ENCODE measurements around the gene SYTL5. TPM values are rescaled to one million over a fixed set of nuclear protein-coding genes. Genes with fewer than 3 reads are reported as not detected.

Gene SYTL5
- total and polyA plus RNA-seq, 2 experiments from 2014 or later = not detected

GRCh38 chrX:38163193-38163592 lies 156.8 kb downstream of the SYTL5 start:
- no peaks in the 10 kb centered on the region for H3K79me2 ChIP-seq (ENCODE audit: insufficient read depth)
- no peak overlapping the region for H2AFZ ChIP-seq
- H3K4me1 ChIP-seq (ENCODE audit: insufficient read depth) = no peaks in the 10 kb centered on the region
- H3K4me3 ChIP-seq = no peak overlapping the region
- no peaks in the 10 kb centered on the region for H3K9me2 ChIP-seq (ENCODE audit: insufficient read depth)
- no peak overlapping the region for H3K9ac ChIP-seq
- H3K4me2 ChIP-seq (ENCODE audit: unreplicated experiment) = no peak overlapping the region
- no peaks in the 10 kb centered on the region for H3K36me3 ChIP-seq (ENCODE audit: low read depth)
- in situ Hi-C loops (cut with MboI) = loop anchor here (10.0 kb wide), 1 partner anchor 238 kb away; no protein-coding TSS in a partner anchor
- H3F3A ChIP-seq (ENCODE audit: insufficient read depth) = no peaks in the 10 kb centered on the region
- TF ChIP-seq EZH2 (IDR thresholded peaks at IDR 0.05; ENCODE audit: insufficient read depth, poor library complexity, severe bottlenecking) (no peak), EZH2phosphoT487 (IDR thresholded peaks at IDR 0.05; ENCODE audit: insufficient read depth, low read depth) (no peak)
- no peaks in the 10 kb centered on the region for H3K9me3 ChIP-seq (ENCODE audit: low read depth)
- no peaks in the 10 kb centered on the region for H4K20me1 ChIP-seq (ENCODE audit: insufficient read depth)
- no peak overlapping the region for H3K27ac ChIP-seq
- DNase-seq = no peak
- H3K27me3 ChIP-seq (replicated peaks; ENCODE audit: insufficient read depth) = no peaks in the 10 kb centered on the region

GRCh38 chrX:38165023-38165422 lies 158.7 kb downstream of the SYTL5 start:
- Histone ChIP-seq H3K27me3 (replicated peaks; ENCODE audit: insufficient read depth) (no peaks in the 10 kb centered on the region), H3K4me3 (no peak overlapping the region), H2AFZ (no peak overlapping the region), H3K4me2 (ENCODE audit: unreplicated experiment) (no peak overlapping the region), H3F3A (ENCODE audit: insufficient read depth) (no peaks in the 10 kb centered on the region), H3K9me3 (ENCODE audit: low read depth) (no peaks in the 10 kb centered on the region), H4K20me1 (ENCODE audit: insufficient read depth) (no peaks in the 10 kb centered on the region), H3K79me2 (ENCODE audit: insufficient read depth) (no peaks in the 10 kb centered on the region), H3K36me3 (ENCODE audit: low read depth) (no peaks in the 10 kb centered on the region), H3K9me2 (ENCODE audit: insufficient read depth) (no peaks in the 10 kb centered on the region), H3K27ac (no peak overlapping the region), H3K9ac (no peak overlapping the region), H3K4me1 (ENCODE audit: insufficient read depth) (no peaks in the 10 kb centered on the region)
- no peak for DNase-seq
- in situ Hi-C loops (cut with MboI) = loop anchor here (10.0 kb wide), 1 partner anchor 240 kb away; no protein-coding TSS in a partner anchor
- no peak for TF ChIP-seq EZH2 (IDR thresholded peaks at IDR 0.05; ENCODE audit: insufficient read depth, poor library complexity, severe bottlenecking)
- WGBS, 2 experiments (ENCODE audit: low coverage in 1 of 2, low lambda C conversion rate in 2 of 2, missing lambda C conversion rate in 2 of 2) = 85 to 89% methylated on average over 1 of the region's 1 CpG

DNA sequence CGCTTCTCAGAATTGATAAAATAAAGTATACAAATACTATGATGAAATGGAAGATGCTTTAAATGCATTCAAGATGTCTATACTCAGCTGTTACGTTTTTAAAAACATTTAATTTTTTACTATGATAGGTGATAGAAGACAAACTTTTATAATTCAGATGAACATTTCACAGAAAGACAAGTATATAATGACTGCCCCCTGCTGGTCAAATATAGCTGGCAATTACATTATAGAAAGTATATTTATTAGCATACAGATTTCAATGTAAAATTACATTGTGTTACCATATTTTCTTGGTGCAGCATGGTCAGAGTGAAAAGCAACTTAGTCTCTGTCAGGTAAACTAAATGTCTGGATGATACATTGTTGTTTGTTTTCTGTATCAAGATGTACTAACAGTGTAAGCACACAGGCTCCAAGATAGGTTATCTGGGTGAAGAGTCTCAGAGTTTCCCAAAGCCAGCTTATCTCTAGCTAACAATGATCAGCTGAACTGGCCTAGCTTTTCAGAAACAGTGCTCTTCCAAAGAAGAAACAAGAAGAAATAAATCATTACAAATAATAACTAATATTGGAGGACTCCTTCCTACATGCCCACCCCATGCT lies 160.2 kb downstream of the SYTL5 start:
- in situ Hi-C loops (cut with MboI) = loop anchor here (10.0 kb wide), 1 partner anchor 242 kb away; no protein-coding TSS in a partner anchor
- 50 to 57% methylated on average over 2 of the region's 2 CpGs for WGBS, 2 experiments (ENCODE audit: low coverage in 1 of 2, low lambda C conversion rate in 2 of 2, missing lambda C conversion rate in 2 of 2)
- H3K9me2 ChIP-seq (ENCODE audit: insufficient read depth) = no peaks in the 10 kb centered on the region
- no peak overlapping the region for H3K4me3 ChIP-seq
- no peaks in the 10 kb centered on the region for H3K27me3 ChIP-seq (replicated peaks; ENCODE audit: insufficient read depth)
- H3K4me2 ChIP-seq (ENCODE audit: unreplicated experiment) = no peak overlapping the region
- peak; percentile 45 for DNase-seq
- H2AFZ ChIP-seq = no peak overlapping the region
- no peaks in the 10 kb centered on the region for H3K9me3 ChIP-seq (ENCODE audit: low read depth)
- no peaks in the 10 kb centered on the region for H3K79me2 ChIP-seq (ENCODE audit: insufficient read depth)
- TF ChIP-seq EZH2 (IDR thresholded peaks at IDR 0.05; ENCODE audit: insufficient read depth, poor library complexity, severe bottlenecking) (no peak), EZH2phosphoT487 (IDR thresholded peaks at IDR 0.05; ENCODE audit: insufficient read depth, low read depth) (no peak)
- H3K27ac ChIP-seq = no peak overlapping the region
- no peak overlapping the region for H3K9ac ChIP-seq
- H3F3A ChIP-seq (ENCODE audit: insufficient read depth) = no peaks in the 10 kb centered on the region
- no peaks in the 10 kb centered on the region for H3K36me3 ChIP-seq (ENCODE audit: low read depth)
- H4K20me1 ChIP-seq (ENCODE audit: insufficient read depth) = no peaks in the 10 kb centered on the region
- H3K4me1 ChIP-seq (ENCODE audit: insufficient read depth) = no peaks in the 10 kb centered on the region

DNA sequence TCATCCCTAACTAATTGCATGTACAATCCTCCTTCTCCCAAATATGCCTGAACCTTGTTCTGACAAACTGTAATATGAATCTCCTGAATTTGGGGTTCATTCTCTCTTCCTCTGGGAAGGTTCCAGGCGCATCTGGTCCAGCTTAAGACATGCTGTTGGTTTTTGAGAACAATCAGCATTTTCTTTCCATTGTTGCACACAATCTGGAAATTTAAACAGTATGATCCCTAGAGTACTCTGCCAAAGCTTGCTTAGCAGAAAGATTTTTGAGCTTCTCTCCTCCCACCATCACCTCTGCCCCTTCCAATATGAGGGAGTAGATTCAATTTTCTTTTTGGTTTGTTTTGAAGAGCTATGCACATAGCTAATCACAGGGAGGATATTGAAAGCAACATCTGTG lies 164.2 kb downstream of the SYTL5 start:
- no peaks in the 10 kb centered on the region for H3K4me1 ChIP-seq (ENCODE audit: insufficient read depth)
- H3K36me3 ChIP-seq (ENCODE audit: low read depth) = no peaks in the 10 kb centered on the region
- H3F3A ChIP-seq (ENCODE audit: insufficient read depth) = no peaks in the 10 kb centered on the region
- H3K9ac ChIP-seq = no peak overlapping the region
- in situ Hi-C loops (cut with MboI) = no loop called here
- no peak overlapping the region for H3K4me3 ChIP-seq
- H3K27ac ChIP-seq = no peak overlapping the region
- no peaks in the 10 kb centered on the region for H3K9me3 ChIP-seq (ENCODE audit: low read depth)
- WGBS, 2 experiments (ENCODE audit: low coverage in 1 of 2, low lambda C conversion rate in 2 of 2, missing lambda C conversion rate in 2 of 2) = 100% methylated on average over 1 of the region's 1 CpG
- TF ChIP-seq EZH2phosphoT487 (IDR thresholded peaks at IDR 0.05; ENCODE audit: insufficient read depth, low read depth) (no peak), EZH2 (IDR thresholded peaks at IDR 0.05; ENCODE audit: insufficient read depth, poor library complexity, severe bottlenecking) (no peak)
- no peaks in the 10 kb centered on the region for H3K79me2 ChIP-seq (ENCODE audit: insufficient read depth)
- no peaks in the 10 kb centered on the region for H3K27me3 ChIP-seq (replicated peaks; ENCODE audit: insufficient read depth)
- no peak overlapping the region for H3K4me2 ChIP-seq (ENCODE audit: unreplicated experiment)
- no peaks in the 10 kb centered on the region for H3K9me2 ChIP-seq (ENCODE audit: insufficient read depth)
- H2AFZ ChIP-seq = no peak overlapping the region
- no peaks in the 10 kb centered on the region for H4K20me1 ChIP-seq (ENCODE audit: insufficient read depth)
- no peak for DNase-seq

- H3K27ac ChIP-seq = no peak overlapping the region
- 94 to 100% methylated on average over 2 to 3 of the region's 3 CpGs for WGBS, 2 experiments (ENCODE audit: low coverage in 1 of 2, low lambda C conversion rate in 2 of 2, missing lambda C conversion rate in 2 of 2)
- no peaks in the 10 kb centered on the region for H3K36me3 ChIP-seq (ENCODE audit: low read depth)
- H3K4me3 ChIP-seq = no peak overlapping the region
- H3K27me3 ChIP-seq (replicated peaks; ENCODE audit: insufficient read depth) = no peaks in the 10 kb centered on the region
- H3K4me2 ChIP-seq (ENCODE audit: unreplicated experiment) = no peak overlapping the region
- no peaks in the 10 kb centered on the region for H4K20me1 ChIP-seq (ENCODE audit: insufficient read depth)
- in situ Hi-C loops (cut with MboI) = no loop called here
- no peak for DNase-seq
- H3K79me2 ChIP-seq (ENCODE audit: insufficient read depth) = no peaks in the 10 kb centered on the region
- H3K9me2 ChIP-seq (ENCODE audit: insufficient read depth) = no peaks in the 10 kb centered on the region
- H3K9me3 ChIP-seq (ENCODE audit: low read depth) = no peaks in the 10 kb centered on the region
- no peaks in the 10 kb centered on the region for H3K4me1 ChIP-seq (ENCODE audit: insufficient read depth)
- no peak overlapping the region for H2AFZ ChIP-seq
- no peak overlapping the region for H3K9ac ChIP-seq
- H3F3A ChIP-seq (ENCODE audit: insufficient read depth) = no peaks in the 10 kb centered on the region
- no peak for TF ChIP-seq EZH2phosphoT487 (IDR thresholded peaks at IDR 0.05; ENCODE audit: insufficient read depth, low read depth)
- TF ChIP-seq EZH2 (IDR thresholded peaks at IDR 0.05; ENCODE audit: insufficient read depth, poor library complexity, severe bottlenecking) = no peak
Observed at GRCh38 chrX:38172596-38172995, 166.2 kb downstream of the SYTL5 start.

Data from GM23248 (cell line).